HEK293 (cell line): ENCODE results near the gene JCHAIN.

ENCODE experiments used
- CTCF ChIP-seq: fragments of 450-650 bp; formaldehyde crosslinking; IDR thresholded peaks from 2 replicates; pipeline ENCODE4 v1.5.1; 2016; ENCODE audit warnings: missing biosample characterization, missing genetic modification characterization
- GLIS1 ChIP-seq: fragments of 450-650 bp; formaldehyde crosslinking; IDR thresholded peaks from 2 replicates; pipeline ENCODE4 v1.5.1; 2016; ENCODE audit warnings: missing biosample characterization, missing genetic modification characterization
- PRDM6 ChIP-seq: fragments of 450-650 bp; formaldehyde crosslinking; IDR thresholded peaks from 2 replicates; pipeline ENCODE4 v1.5.1; 2017; ENCODE audit warnings: missing biosample characterization, missing genetic modification characterization
- ZBTB1 ChIP-seq: fragments of 450-650 bp; formaldehyde crosslinking; IDR thresholded peaks from 2 replicates; pipeline ENCODE4 v1.5.1; 2016; ENCODE audit warnings: missing biosample characterization, missing genetic modification characterization
- ZNF239 ChIP-seq: fragments of 450-650 bp; formaldehyde crosslinking; IDR thresholded peaks from 2 replicates; pipeline ENCODE4 v1.5.1; 2016; ENCODE audit warnings: missing biosample characterization, missing genetic modification characterization

- TF ChIP-seq PRDM6 (tag by site-specific recombination) (no peak), ZBTB1 (tag by site-specific recombination) (no peak), ZNF239 (tag by site-specific recombination) (no peak), CTCF (tag by site-specific recombination) (no peak), GLIS1 (tag by site-specific recombination) (no peak)
These were observed 39.7 kb upstream of the JCHAIN start for GRCh38 chr4:70706044-70706461.
